Testis (tissue), 2 donors: ENCODE measurements around the gene TMEM225B.

Experiments
- CTCF ChIP-seq, 3 experiments: fragments of 450-650 bp in 2 of 3; fragments of 200-600 bp in 1 of 3; sonication (generic) in 1 of 3; IDR thresholded peaks; one replicate each; pipeline ENCODE4 v1.5.1; 2016 to 2019; ENCODE audit warnings: antibody characterized with exemption in 3 of 3, mild to moderate bottlenecking in 2 of 3, moderate library complexity in 1 of 3
- POLR2A ChIP-seq: fragments of 450-650 bp; IDR thresholded peaks from one replicate; pipeline ENCODE4 v1.6.1; 2017; ENCODE audit warnings: antibody characterized with exemption, mild to moderate bottlenecking, moderate library complexity

GRCh38 chr7:99623091-99623693 is 25.1 kb downstream of the TMEM225B start:
- TF ChIP-seq CTCF (IDR thresholded peaks at IDR 0.05) (no peak), POLR2A (no peak)
